GM18907 (cell line): ENCODE data around the gene GRID1.

Experiments
- ATAC-seq: cut with Tn5 transposase; IDR thresholded peaks from one replicate; pipeline ENCODE4 v1.9.1; 2021; ENCODE audit warnings: mild to moderate bottlenecking, moderate library complexity; ENCODE audit not compliant: unreplicated experiment

Gene GRID1

DNA sequence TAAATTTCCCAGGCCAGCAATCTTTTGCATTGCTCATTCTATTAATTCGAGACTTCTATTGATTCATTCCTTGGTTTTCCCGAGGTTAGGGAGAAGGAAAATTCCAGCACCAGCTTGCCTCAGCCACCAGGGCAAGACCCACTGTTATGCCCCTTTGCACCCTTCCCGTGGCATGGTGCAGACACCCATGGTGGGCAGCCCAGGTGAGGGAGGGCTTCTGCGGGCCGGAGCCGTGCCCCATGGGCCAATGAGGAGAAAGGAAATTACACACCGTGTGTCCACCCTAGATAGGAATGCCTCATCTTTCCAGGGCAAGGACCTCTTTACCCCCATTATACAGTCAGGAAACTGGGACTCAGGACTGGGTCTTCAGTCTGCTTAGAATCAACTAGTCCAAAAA lies 4.5 kb upstream of the GRID1 start:
- ATAC-seq = no peak

DNA sequence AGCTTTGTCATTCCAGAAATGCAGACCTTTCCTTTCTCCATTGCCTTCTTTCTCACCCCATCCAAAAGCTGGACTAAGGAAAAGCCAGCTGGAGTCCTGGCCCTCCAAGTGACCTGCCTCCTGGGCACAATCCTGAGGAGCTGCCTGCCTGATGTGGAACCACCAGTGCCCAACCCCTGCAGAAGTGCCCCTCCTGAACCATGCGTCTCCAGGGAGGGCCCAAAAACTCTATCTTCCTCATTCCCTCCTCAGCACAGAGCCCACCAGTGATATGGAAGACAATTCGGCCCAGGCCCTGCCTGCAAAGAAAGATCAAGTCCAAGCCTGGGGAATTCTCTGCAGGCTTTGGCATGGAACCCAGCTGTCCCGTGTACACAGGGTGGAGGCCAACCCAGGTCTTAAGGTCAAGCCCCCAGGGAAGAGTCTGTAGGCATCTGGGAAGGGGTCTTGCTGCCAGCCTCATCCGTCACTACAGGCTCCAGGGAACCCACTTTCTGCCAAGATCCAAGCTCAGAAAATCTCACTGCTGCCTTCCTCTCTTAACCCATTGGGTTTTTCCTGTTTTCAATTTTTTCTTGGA lies 3.5 kb upstream of the GRID1 start:
- ATAC-seq = no peak

DNA sequence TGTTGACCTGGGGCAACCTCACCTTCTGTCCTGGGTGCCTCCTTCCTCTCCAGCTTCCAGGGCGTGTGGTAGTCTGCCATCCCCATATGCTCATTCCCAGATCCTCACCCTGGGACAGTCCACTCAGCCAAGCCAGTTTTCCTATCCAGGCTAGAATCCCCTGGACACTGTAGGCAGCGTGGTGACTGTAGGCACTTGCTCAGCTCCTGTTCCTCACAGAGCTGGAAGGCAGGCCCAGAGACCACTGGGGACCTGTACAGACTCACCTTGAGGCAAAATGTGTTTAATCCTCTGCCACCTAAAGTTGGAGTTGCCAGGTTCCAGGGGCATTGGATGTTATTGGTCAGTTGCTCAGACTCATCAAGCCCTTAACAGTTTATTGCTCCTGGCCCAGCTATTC lies 2.4 kb upstream of the GRID1 start:
- no peak for ATAC-seq

- ATAC-seq = no peak
Measured at GRCh38 chr10:86368046-86368445, 1.5 kb upstream of the GRID1 start.

DNA sequence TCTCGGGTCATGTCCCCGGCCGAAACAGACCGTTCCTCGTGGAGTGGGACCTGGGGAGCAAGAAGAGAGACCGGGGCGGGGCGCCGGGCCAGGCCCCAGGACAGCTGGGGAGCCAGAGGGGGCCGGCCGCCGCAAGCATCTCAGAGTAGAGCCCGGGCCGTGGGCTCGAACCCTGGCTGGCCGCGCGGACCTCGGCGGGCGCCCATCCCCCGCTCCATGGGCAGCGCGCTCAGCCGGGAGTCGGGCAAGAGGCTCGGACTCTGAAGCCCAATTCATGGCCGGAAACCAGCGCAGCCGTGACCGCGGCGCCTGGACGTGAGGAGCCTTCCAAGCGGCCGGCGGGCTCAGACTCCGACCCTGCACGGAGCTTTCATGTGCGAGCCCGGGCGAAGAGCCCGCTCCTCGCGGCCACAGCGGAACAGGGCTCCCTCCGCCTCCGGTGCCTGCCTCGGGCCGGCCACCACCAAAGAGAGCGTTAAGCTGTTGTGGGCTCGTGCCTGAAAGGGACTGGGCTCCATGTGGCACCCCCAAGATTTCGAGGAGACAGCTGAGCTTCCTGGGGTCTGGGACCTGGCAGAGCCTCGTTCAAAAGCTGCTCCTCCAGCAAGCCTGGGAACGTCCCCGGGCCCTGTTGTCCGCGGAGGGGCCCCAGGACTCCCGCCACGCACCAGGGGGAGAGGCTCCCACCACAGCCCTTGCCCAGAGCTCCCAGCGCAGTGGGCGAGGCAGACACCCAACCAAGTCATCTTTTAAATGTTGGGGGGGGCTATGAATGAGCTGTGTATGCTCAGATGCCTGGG lies 757 bp upstream of the GRID1 start:
- no peak for ATAC-seq

- no peak for ATAC-seq
Measured at GRCh38 chr10:86366902-86367151, 232 bp upstream of the GRID1 start.

DNA sequence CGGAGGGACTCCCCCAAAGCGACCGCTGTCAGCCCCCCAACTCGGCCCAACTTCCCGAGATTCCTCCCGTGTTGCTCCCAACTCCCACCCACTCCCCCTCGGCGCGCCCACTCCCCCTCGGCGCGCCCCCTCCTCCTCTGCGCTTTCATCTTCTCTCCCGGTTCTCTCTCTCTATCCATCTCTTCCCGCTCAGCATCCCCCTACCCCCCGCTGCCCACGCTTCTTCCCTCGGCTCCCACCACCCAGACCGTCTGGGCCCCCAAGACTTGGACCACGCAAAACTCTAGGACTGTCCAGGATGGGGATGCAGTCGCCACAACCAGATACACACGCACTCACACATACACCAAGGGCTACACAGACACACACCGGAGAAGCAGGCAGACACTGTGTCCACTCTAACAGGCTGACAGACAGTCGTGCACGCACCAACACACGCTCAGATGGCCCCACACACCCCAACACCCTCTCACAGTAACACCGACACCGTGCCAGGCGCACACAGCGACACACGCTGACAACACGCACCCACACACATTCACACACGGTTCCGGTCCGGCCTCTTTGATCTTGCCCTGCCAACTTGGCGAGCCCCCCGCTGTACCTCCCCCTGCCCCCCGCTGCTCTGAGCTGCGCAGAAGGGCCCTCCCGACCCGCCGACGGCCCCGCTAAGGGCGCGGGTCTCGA lies 1.1 kb downstream of the GRID1 start:
- no peak for ATAC-seq

DNA sequence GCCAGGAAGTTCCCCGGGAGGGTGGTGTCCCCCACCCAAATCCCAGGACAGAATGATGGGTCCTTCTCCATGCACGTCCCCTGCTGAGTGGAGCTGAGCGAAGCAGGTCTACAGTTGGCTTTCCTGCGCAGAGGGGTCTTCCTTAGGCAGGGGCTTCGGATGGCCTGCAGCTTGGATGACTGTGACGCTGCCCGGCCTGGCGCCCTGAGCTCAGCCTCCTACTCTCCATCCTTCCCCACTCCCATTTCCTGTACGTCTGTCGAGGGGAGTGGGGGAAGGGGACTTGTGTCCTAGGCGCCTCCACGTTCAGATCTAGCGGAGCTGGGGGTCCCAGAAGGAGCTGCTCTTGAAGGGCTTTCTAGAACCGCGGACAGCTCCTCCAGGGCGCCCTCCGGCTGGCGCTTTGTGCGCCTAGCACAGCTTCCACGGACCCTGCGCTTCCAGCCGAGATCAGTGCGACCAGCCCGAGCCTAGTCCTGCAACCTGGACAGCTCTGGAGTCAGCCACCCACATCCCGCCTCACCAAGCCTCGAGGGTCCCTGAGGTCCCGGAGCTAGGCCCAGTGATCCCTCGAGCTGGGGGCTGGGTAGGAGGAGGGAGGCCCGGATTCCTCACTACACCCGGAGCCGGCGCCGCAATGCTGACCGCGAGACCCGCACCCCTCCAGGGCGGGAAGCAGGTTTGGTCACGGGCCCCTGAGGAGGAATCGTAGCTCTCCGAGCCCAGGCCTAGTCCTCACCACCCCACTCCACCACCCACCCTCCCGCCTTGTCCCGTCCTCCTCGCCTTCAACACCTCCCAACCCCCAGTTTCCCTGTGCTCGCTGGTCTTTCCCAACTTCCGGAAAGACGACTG lies 1.9 kb downstream of the GRID1 start:
- ATAC-seq = no peak

- no peak for ATAC-seq
Measured at GRCh38 chr10:86363833-86364490, 2.6 kb downstream of the GRID1 start.

- no peak for ATAC-seq
Measured at GRCh38 chr10:86363184-86363832, 3.3 kb downstream of the GRID1 start.

DNA sequence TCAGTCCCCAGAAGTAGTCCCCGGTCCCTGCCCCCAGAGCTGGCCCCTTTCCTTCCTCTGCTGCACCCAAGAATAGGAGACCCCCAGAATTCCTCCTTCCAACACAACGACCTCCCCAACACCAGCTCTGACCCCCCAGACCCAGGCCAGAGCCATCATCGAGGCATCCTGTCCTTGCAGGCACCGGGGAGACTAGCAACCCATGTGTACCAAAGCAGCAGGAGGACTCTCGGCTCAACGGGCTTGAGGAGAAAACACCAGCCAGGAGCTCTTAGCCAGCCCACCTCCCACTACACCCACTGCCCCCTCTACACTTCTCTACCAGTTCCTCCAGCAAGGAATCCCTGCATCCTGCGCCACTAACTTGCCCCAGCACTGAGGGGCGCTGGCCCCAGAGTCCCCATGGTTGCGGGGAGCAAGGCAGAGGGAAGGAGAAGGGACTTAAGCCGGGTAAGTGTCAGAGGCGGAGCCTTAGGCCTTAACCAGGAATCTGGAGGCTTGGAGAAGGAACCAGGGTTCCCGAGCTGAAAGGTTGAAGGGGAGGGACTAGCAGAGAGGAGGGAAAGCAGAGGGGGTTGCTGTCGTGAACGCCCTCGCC lies 3.9 kb downstream of the GRID1 start:
- ATAC-seq = no peak

DNA sequence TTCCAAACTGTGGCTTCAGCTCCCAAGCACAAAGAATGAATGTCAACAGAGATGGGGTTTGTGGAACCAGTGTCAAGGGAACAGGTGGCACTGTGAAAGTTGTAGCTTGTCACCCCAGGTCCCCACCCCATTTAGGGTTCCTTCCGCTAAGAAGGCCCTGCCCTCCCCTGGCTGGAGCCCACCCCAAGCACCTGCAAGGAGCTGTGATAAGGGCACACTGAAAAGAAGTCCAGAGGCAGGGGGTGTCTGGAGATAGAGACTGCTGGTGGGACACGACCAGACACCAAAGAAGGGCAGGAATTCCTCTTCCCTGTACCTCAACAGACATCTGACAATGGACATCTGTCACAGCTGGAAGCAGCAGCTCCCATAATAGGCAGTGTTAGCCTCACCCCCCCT lies 4.5 kb downstream of the GRID1 start:
- ATAC-seq = no peak

- no peak for ATAC-seq
Measured at GRCh38 chr10:86361156-86362128, 5.2 kb downstream of the GRID1 start.

- ATAC-seq = no peak
Measured at GRCh38 chr10:86360657-86361056, 5.9 kb downstream of the GRID1 start.

DNA sequence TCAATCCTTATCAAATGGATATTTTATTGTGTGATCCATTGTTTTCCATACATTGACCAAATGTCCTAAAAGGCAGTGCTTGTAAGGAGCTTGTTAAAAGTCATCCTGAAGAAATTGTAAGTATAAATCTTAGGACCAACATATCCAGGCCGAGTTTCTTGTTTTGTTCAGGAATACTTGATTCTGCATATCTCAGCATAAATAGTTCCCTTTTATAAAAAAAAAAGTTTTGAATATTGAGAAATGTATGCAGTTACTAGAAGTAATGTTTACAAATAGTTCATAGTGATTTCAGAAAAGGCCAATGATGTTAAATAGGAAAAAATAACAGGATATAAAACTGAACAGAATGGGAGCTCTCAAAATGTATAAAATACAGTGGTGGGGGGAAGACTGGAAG lies 6.6 kb downstream of the GRID1 start:
- ATAC-seq = no peak

DNA sequence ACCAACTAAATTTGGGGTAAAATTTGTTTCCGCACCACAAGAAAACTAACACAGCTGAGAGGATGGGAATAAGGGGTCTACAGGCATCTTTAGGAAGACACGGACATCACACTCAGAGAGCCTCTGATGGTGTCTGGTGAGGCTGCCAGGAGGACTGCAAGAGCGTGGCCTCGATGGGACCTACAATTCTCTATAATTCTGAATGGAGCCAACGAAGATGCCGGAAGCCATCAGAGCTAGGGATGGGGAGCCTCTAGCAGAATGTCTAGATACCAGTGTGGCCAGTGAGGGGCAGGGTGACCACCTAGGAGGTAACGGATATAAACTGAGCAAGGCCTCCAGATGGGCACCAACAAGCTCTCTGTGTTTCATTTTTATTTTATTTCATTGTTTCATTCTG lies 7.5 kb downstream of the GRID1 start:
- no peak for ATAC-seq

GRCh38 chr10:86357676-86358075 lies 8.9 kb downstream of the GRID1 start:
- ATAC-seq = no peak

- no peak for ATAC-seq
Measured at GRCh38 chr10:86357041-86357440, 9.6 kb downstream of the GRID1 start.

DNA sequence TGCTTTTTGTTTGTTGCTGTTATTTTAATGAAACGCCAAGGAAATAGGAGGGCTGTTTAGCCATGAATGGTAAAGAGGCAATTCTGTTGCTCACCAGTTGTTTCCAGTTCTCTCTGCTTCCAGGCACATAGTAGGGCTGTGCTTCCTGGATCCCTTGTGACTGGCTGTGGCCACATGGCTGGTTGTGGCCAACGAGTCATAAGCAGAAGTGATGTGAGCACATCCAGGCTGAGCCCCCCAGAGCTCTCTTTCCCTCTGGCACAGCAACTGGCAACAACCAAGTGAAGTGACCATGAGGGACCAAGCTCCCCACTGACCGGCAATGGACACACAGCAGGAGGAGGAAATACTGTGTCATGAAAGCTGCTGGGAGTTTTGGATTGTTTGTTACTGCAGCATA lies 10.3 kb downstream of the GRID1 start:
- ATAC-seq = no peak
